DOHH2 (cell line): ENCODE results near the gene RIPK4.

ENCODE experiments used
- H3F3A ChIP-seq: fragments of 200-600 bp; sonication (generic), shearing (Covaris generic); 2 replicates; pipeline ENCODE4 v1.6.0; 2016; ENCODE audit warnings: antibody characterized with exemption, mild to moderate bottlenecking; ENCODE audit not compliant: control insufficient read depth, insufficient read depth
- H3K27ac ChIP-seq: fragments of 200-600 bp; sonication (generic); 2 replicates; pipeline ENCODE4 v1.5.1; 2014; ENCODE audit warnings: low read depth, mild to moderate bottlenecking, low read length, moderate library complexity
- H3K27me3 ChIP-seq: fragments of 200-600 bp; sonication (generic); 2 replicates; pipeline ENCODE4 v1.6.1; 2014; ENCODE audit warnings: mild to moderate bottlenecking, low read length, mixed read lengths; ENCODE audit not compliant: control insufficient read depth
- H3K36me3 ChIP-seq: fragments of 200-600 bp; sonication (generic); 2 replicates; pipeline ENCODE4 v1.6.1; 2014; ENCODE audit warnings: mild to moderate bottlenecking, low read length, moderate library complexity, mixed read lengths; ENCODE audit not compliant: control insufficient read depth
- H3K4me1 ChIP-seq: fragments of 200-600 bp; sonication (generic); 2 replicates; pipeline ENCODE4 v1.6.1; 2014; ENCODE audit warnings: mild to moderate bottlenecking, low read length, mixed read lengths; ENCODE audit not compliant: control insufficient read depth
- H3K4me2 ChIP-seq: fragments of 200-600 bp; sonication (generic); 2 replicates; pipeline ENCODE4 v1.6.0; 2014; ENCODE audit warnings: mild to moderate bottlenecking, low read length, moderate library complexity
- H3K4me3 ChIP-seq: fragments of 200-600 bp; sonication (generic); 2 replicates; pipeline ENCODE4 v1.5.1; 2014; ENCODE audit warnings: mild to moderate bottlenecking, low read length, mixed read lengths
- H3K79me2 ChIP-seq: fragments of 200-600 bp; sonication (generic); 2 replicates; pipeline ENCODE4 v1.6.1; 2014; ENCODE audit warnings: mild to moderate bottlenecking, low read length, mixed read lengths; ENCODE audit not compliant: control insufficient read depth
- H3K9me2 ChIP-seq: fragments of 200-600 bp; sonication (generic); replicated peaks from 2 replicates; pipeline ENCODE4 v1.6.1; 2014; ENCODE audit warnings: mild to moderate bottlenecking, low read length, mixed read lengths; ENCODE audit not compliant: control insufficient read depth
- H3K9me3 ChIP-seq: fragments of 200-600 bp; sonication (generic); 2 replicates; pipeline ENCODE4 v1.6.1; 2014; ENCODE audit warnings: antibody characterized with exemption, low read length, mixed read lengths; ENCODE audit not compliant: control insufficient read depth, insufficient read depth
- H4K20me1 ChIP-seq: fragments of 200-600 bp; sonication (generic); 2 replicates; pipeline ENCODE4 v1.6.0; 2014; ENCODE audit warnings: low read depth, mild to moderate bottlenecking, antibody characterized with exemption, low read length, moderate library complexity; ENCODE audit not compliant: control insufficient read depth, insufficient read depth
- CTCF ChIP-seq: fragments of 200-600 bp; sonication (generic); IDR thresholded peaks from one replicate; pipeline ENCODE4 v1.5.1; 2014; ENCODE audit warnings: antibody characterized with exemption, mild to moderate bottlenecking, low read depth, low read length; ENCODE audit not compliant: poor library complexity, severe bottlenecking
- EZH2phosphoT487 ChIP-seq: fragments of 200-600 bp; sonication (generic); IDR thresholded peaks from 2 replicates; pipeline ENCODE4 v1.6.1; 2017; ENCODE audit warnings: borderline replicate concordance, mild to moderate bottlenecking, antibody characterized with exemption, low read length, moderate library complexity, mixed read lengths

RIPK4 gene

DNA sequence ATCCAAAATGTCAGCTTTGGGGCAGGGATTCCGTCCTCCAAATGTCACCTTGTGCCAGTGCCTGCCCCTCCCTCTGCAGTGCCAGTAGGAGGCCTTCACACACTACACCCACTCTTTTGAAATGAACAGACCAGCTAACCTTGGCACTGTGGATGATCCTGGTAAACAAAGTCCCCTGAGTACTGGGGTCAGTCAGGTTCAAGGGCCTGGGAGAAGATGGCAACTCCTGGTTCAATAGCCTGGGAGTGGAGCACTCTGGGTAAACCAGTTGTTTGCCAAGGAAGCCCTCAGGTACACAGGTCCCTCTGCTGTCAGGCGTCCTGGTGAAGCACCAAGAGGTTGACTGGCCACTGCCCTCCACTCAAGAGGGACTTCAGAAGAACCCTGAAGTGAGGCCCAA lies 30.4 kb downstream of the RIPK4 start:
- Histone ChIP-seq H3K4me1 (peaks cover 10% of the 10 kb centered on the region), H3K27me3 (no peaks in the 10 kb centered on the region), H3K4me2 (no peak overlapping the region), H3K79me2 (no peaks in the 10 kb centered on the region), H3K36me3 (no peaks in the 10 kb centered on the region), H3K9me2 (no peaks in the 10 kb centered on the region), H3K4me3 (no peak overlapping the region), H3K27ac (no peak overlapping the region), H3K9me3 (peaks cover 10% of the 10 kb centered on the region; the same call in 1 of the 2 replicates), H4K20me1 (no peaks in the 10 kb centered on the region), H3F3A (0 out of 2 replicates have a peak, but pooled peaks cover 3% of the 10 kb centered on the region)
- TF ChIP-seq CTCF (no peak), EZH2phosphoT487 (no peak)

DNA sequence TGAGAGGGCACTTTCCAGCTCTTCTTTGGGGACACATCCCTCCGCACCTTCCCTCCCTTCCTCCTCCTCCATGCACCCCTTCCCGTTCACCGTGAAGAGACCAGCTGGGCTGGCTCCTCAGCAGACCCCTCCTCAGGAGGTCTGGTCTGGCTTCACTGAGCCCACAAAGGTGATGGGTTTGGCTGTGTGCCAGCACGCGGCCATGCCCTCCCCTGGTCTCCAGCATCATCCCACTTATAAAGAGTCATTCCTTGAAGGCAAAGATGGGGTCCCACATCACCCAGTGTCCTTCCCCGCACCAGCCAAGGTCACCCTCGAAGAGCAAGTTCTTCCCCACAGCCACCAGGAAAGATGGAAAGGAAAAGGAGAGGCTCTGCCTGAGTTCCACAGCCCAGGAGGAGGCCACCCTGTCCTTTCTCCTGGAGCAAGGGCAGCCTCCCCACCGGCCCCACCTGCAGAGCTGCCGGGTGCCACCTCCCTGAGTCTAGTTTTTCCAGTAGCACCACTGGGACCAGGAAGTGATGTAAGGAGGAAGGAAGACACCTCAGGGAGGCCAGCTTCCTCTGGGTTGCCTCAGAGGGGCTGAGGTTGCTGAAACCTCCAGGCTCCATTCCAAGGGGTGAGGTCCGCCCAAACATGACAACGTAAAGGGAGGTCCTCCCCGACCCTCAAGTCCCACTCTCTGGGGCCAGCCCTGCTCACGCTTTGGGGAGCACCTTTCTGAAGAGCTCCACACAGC lies 32.7 kb downstream of the RIPK4 start:
- Histone ChIP-seq H3F3A (0 out of 2 replicates have a peak, but pooled peaks cover 3% of the 10 kb centered on the region), H3K4me1 (peaks cover 25% of the 10 kb centered on the region), H3K9me3 (peaks cover 10% of the 10 kb centered on the region; the same call in 1 of the 2 replicates), H3K36me3 (no peaks in the 10 kb centered on the region), H3K27ac (no peak overlapping the region), H4K20me1 (no peaks in the 10 kb centered on the region), H3K9me2 (no peaks in the 10 kb centered on the region), H3K79me2 (no peaks in the 10 kb centered on the region), H3K4me3 (no peak overlapping the region), H3K27me3 (no peaks in the 10 kb centered on the region), H3K4me2 (no peak overlapping the region)
- TF ChIP-seq CTCF (no peak), EZH2phosphoT487 (no peak)

- no peak for TF ChIP-seq CTCF
- TF ChIP-seq EZH2phosphoT487, result no peak
- Histone ChIP-seq H3K79me2 (no peaks in the 10 kb centered on the region), H3K27me3 (no peaks in the 10 kb centered on the region), H4K20me1 (no peaks in the 10 kb centered on the region), H3K4me3 (no peak overlapping the region), H3K4me2 (no peak overlapping the region), H3K36me3 (no peaks in the 10 kb centered on the region), H3K27ac (no peak overlapping the region), H3K4me1 (peaks cover 40% of the 10 kb centered on the region), H3K9me2 (no peaks in the 10 kb centered on the region), H3K9me3 (peaks cover 6% of the 10 kb centered on the region; the same call in 1 of the 2 replicates), H3F3A (0 out of 2 replicates have a peak, but pooled peaks cover 3% of the 10 kb centered on the region)
These were observed 35.8 kb downstream of the RIPK4 start for GRCh38 chr21:41731081-41731480.
